GM12878 (cell line): ENCODE measurements around the gene SGTA. TPM values are rescaled to one million over a fixed set of nuclear protein-coding genes. Genes with fewer than 3 reads are reported as not detected.

Experiments used
- ATAC-seq: fragments of 200-7000 bp; cut with Tn5 transposase; 3 replicates; pipeline ENCODE4 v1.9.1; 2020; ENCODE audit warnings: mild to moderate bottlenecking, moderate library complexity
- BruUV-seq: library from RNA; stranded (reverse); fragments of 400-500 nt; replicated peaks from 2 replicates; lab custom pipeline; 2021; lab: Mats Ljungman, UMichigan
- CTCF ChIA-PET: fragments of 300-600 bp; sonication (Branson Sonifier 250); formaldehyde crosslinking; extraction: SDS; loops from one replicate; lab custom pipeline; 2021; ENCODE audit warnings: inconsistent platforms; lab: Yijun Ruan, JAX
- POLR2A ChIA-PET: fragments of 350-600 bp; formaldehyde crosslinking; extraction: SDS; loops from one replicate; lab custom pipeline; 2021; ENCODE audit warnings: inconsistent platforms; lab: Charles Lee
- RAD21 ChIA-PET: fragments of 300-600 bp; sonication (Branson Sonifier 250); formaldehyde crosslinking; loops from one replicate; lab custom pipeline; 2023; ENCODE audit warnings: antibody characterized with exemption; ENCODE audit not compliant: unreplicated experiment; lab: Charles Lee
- SMC1A ChIA-PET: fragments of 300-600 bp; sonication (Branson Sonifier 250); formaldehyde crosslinking; loops from one replicate; lab custom pipeline; 2023; ENCODE audit not compliant: unreplicated experiment, uncharacterized antibody; lab: Charles Lee
- DNase-seq: peaks from one replicate; pipeline ENCODE4 v3.0.0-alpha.2; 2011; ENCODE audit warnings: low read depth, low spot score
- FAIRE-seq: peaks from 3 replicates; lab custom pipeline; 2011; peaks lifted over from hg19 to GRCh38; lab: Jason Lieb, UNC
- H2AFZ ChIP-seq: 2 replicates; pipeline ENCODE4 v1.6.0; 2011; ENCODE audit warnings: low read depth, low read length, control low read depth; ENCODE audit not compliant: control insufficient read depth
- H3K27ac ChIP-seq: 2 replicates; pipeline ENCODE4 v1.5.1; 2011; ENCODE audit warnings: control low read depth; ENCODE audit not compliant: control insufficient read depth, insufficient read depth
- H3K27me3 ChIP-seq, 2 experiments: replicated peaks in 1 of 2; 2 replicates each; pipeline versions ENCODE4 v1.6.0 to v1.6.1; 2011; ENCODE audit warnings: low read length in 1 of 2; ENCODE audit not compliant: control insufficient read depth in 2 of 2, insufficient read depth in 2 of 2
- H3K36me3 ChIP-seq, 2 experiments: 2 replicates each; pipeline ENCODE4 v1.5.1; 2011; ENCODE audit warnings: low read length in 1 of 2; ENCODE audit not compliant: control insufficient read depth in 2 of 2, insufficient read depth in 2 of 2
- H3K4me1 ChIP-seq: 2 replicates; pipeline ENCODE4 v1.6.1; 2011; ENCODE audit warnings: mild to moderate bottlenecking, low read length, moderate library complexity, mixed read lengths; ENCODE audit not compliant: control insufficient read depth, insufficient read depth
- H3K4me2 ChIP-seq: 2 replicates; pipeline ENCODE4 v1.6.0; 2011; ENCODE audit warnings: control low read depth; ENCODE audit not compliant: control insufficient read depth, insufficient read depth
- H3K4me3 ChIP-seq: fragments of 200-600 bp; sonication (generic); 2 replicates; pipeline ENCODE4 v1.5.1; 2016
- H3K79me2 ChIP-seq: 2 replicates; pipeline ENCODE4 v1.6.0; 2011; ENCODE audit warnings: low read length; ENCODE audit not compliant: control insufficient read depth, insufficient read depth
- H3K9ac ChIP-seq: 2 replicates; pipeline ENCODE4 v1.8.0; 2011; ENCODE audit warnings: low read length, control low read depth, mixed read lengths; ENCODE audit not compliant: control insufficient read depth, insufficient read depth
- H3K9me3 ChIP-seq: replicated peaks from 3 replicates; pipeline ENCODE4 v1.5.1; 2011; ENCODE audit warnings: mild to moderate bottlenecking, low read length; ENCODE audit not compliant: control insufficient read depth, insufficient read depth
- H4K20me1 ChIP-seq: 2 replicates; pipeline ENCODE4 v1.6.0; 2011; ENCODE audit not compliant: control insufficient read depth, insufficient read depth
- BCL11A ChIP-seq: IDR thresholded peaks from 2 replicates; pipeline ENCODE4 v1.6.1; 2011; ENCODE audit warnings: low read depth, low read length
- CEBPB ChIP-seq, 2 experiments: fragments of 150-350 bp in 1 of 2; IDR thresholded peaks; 2 replicates each; pipeline ENCODE4 v1.6.1; 2012 to 2014; ENCODE audit warnings: low read depth in 2 of 2, low read length in 2 of 2, borderline replicate concordance in 1 of 2, inconsistent platforms in 1 of 2
- CHD4 ChIP-seq: fragments of 200-600 bp; sonication (generic); IDR thresholded peaks from 2 replicates; pipeline ENCODE4 v1.6.1; 2016; ENCODE audit warnings: mild to moderate bottlenecking
- FOXK2 ChIP-seq: fragments of 450-650 bp; IDR thresholded peaks from 2 replicates; pipeline ENCODE4 v1.6.1; 2017; ENCODE audit warnings: mild to moderate bottlenecking, moderate library complexity
- MTA3 ChIP-seq: IDR thresholded peaks from 2 replicates; pipeline ENCODE4 v1.6.1; 2012; ENCODE audit warnings: low read length, inconsistent platforms, borderline replicate concordance
- MYC ChIP-seq: IDR thresholded peaks from 2 replicates; pipeline ENCODE4 v1.6.1; 2011; ENCODE audit warnings: mild to moderate bottlenecking, low read length, moderate library complexity, inconsistent platforms; ENCODE audit not compliant: insufficient read depth, insufficient replicate concordance, insufficient read length, severe bottlenecking
- NRF1 ChIP-seq: conservative IDR thresholded peaks from 2 replicates; pipeline ENCODE4 v1.6.1; 2011; ENCODE audit warnings: mild to moderate bottlenecking, low read depth, low read length, improper control_type of control experiment
- POLR2AphosphoS5 ChIP-seq: IDR thresholded peaks from 2 replicates; pipeline ENCODE4 v1.6.1; 2011; ENCODE audit warnings: mild to moderate bottlenecking, low read length, inconsistent platforms
- RAD21 ChIP-seq: IDR thresholded peaks from 2 replicates; pipeline ENCODE4 v1.6.1; 2011; ENCODE audit warnings: mild to moderate bottlenecking, low read depth, low read length, moderate library complexity; ENCODE audit not compliant: insufficient read depth
- SP1 ChIP-seq: IDR thresholded peaks from one replicate; pipeline ENCODE4 v1.6.1; 2011; ENCODE audit warnings: low read depth, low read length
- TBL1XR1 ChIP-seq: IDR thresholded peaks from 2 replicates; pipeline ENCODE4 v1.6.1; 2012; ENCODE audit warnings: low read depth, low read length, improper control_type of control experiment
- WRNIP1 ChIP-seq: IDR thresholded peaks from 2 replicates; pipeline ENCODE4 v1.6.1; 2011; ENCODE audit warnings: low read depth, low read length, improper control_type of control experiment, borderline replicate concordance
- ZNF274 ChIP-seq: IDR thresholded peaks from one replicate; pipeline ENCODE4 v1.8.0; 2011; ENCODE audit not compliant: insufficient read length, insufficient read depth
- WGBS: methylation state at CpG from one replicate; pipeline ENCODE4 v1.1.6; 2016; ENCODE audit warnings: low lambda C conversion rate; ENCODE audit not compliant: insufficient replicate concordance, insufficient coverage; ENCODE audit errors: missing lambda C conversion rate; 5-methylcytosine and 5-hydroxymethylcytosine counted together
- in situ Hi-C: fragments of 300-500 bp; cut with MboI; formaldehyde crosslinking; loops from 9 replicates; pipeline ENCODE4 v1.14.3; 2018; ENCODE audit warnings: mixed read lengths
- intact Hi-C: fragments of 100-400 bp; cut with micrococcal nuclease; formaldehyde crosslinking; loops from one replicate; pipeline ENCODE4 v1.14.2; 2022; ENCODE audit not compliant: unreplicated experiment
- polyA plus RNA-seq, 11 experiments: library from polyadenylated mRNA; depleted of rRNA in 4 of 11; unstranded in 6 of 11; stranded (reverse) in 5 of 11; fragments of >200 nt; fragmentation: Nextera tagmentation in 4 of 11; fragmentation: Illumina TruSeq in 1 of 11; extraction: Ambion mirVana in 4 of 11; extraction: Trizol in 1 of 11; gene quantifications; 1 replicate in 1 of 11; 2 replicates in 10 of 11; pipeline versions ENCODE4 v1.2.1 to v1.2.3, GENCODE V29; 2011 to 2016; ENCODE audit warnings: inconsistent platforms in 2 of 11, missing spikeins in 2 of 11, low read depth in 1 of 11
- total RNA-seq, 4 experiments: library from RNA; depleted of rRNA in 3 of 4; stranded (reverse); fragments of >200 nt in 3 of 4; fragmentation: Illumina TruSeq in 1 of 4; extraction: Trizol in 1 of 4; gene quantifications; 2 replicates each; pipeline versions ENCODE4 v1.2.1 to v1.2.3, GENCODE V29; 2013 to 2021
- TF ChIP-seq, protein P1 (sequence below): fragments of 450-650 bp; formaldehyde crosslinking; IDR thresholded peaks from 2 replicates; pipeline ENCODE4 v1.4.0; 2022; ENCODE audit warnings: mild to moderate bottlenecking, moderate library complexity
- TF ChIP-seq, protein P2 (sequence below): IDR thresholded peaks from 2 replicates; pipeline ENCODE4 v1.6.1; 2011; ENCODE audit warnings: mild to moderate bottlenecking, low read depth, low read length, moderate library complexity; ENCODE audit not compliant: insufficient replicate concordance

The SGTA gene
- total and polyA plus RNA-seq, 10 of the 15 experiments (the other 5 are each of a cell fraction or from before 2014, with no cell fraction given) = 2.0 to 102 (median 48.2) TPM

DNA sequence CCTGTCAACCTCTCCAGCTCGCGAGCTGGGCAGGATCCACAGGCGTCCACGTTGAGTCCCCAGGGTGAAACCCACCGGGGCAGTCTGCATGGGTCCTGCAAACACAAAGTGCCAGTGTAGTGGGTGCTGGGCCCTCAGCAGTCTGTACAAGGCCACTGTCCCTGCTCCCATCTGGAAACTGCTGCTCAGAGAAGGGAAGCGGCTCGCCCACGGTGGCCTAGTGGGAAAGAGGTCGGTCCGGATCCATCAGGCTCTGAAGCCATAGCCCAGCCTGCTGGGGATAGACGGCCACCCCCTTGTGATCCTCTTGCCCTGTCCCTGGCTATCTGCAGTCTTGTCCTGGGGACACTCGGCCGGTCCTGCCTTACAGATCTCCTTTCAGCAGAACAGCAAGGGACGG, 59.3 kb downstream of the SGTA start:
- intact Hi-C loops = no loop called here
- in situ Hi-C loops = no loop called here
- ChIA-PET POLR2A (no interaction called here), SMC1A (no interaction called here), CTCF (interaction anchor here (0.9 to 2.8 kb wide), 2 partner anchors 12 to 75 kb away, joined by 3 to 5 read pairs; no protein-coding TSS in a partner anchor), RAD21 (no interaction called here)
- no TSS peak for BruUV-seq
- no peak overlapping the region for H3K4me3 ChIP-seq
- H3K9me3 ChIP-seq = no peaks in the 10 kb centered on the region
- H3K9ac ChIP-seq = no peak overlapping the region
- FAIRE-seq (no peak), ATAC-seq (no peak), DNase-seq (no peak)
- TF ChIP-seq WRNIP1 = no peak
- no peak for TF ChIP-seq MTA3
- no peak for TF ChIP-seq TBL1XR1
- TF ChIP-seq BCL11A = no peak
- TF ChIP-seq POLR2AphosphoS5 = no peak
- no peak for TF ChIP-seq ZNF274
- TF ChIP-seq SP1 = no peak
- TF ChIP-seq MYC = no peak
- no peak for TF ChIP-seq FOXK2
- no peak for TF ChIP-seq CHD4
- TF ChIP-seq, protein P1, sequence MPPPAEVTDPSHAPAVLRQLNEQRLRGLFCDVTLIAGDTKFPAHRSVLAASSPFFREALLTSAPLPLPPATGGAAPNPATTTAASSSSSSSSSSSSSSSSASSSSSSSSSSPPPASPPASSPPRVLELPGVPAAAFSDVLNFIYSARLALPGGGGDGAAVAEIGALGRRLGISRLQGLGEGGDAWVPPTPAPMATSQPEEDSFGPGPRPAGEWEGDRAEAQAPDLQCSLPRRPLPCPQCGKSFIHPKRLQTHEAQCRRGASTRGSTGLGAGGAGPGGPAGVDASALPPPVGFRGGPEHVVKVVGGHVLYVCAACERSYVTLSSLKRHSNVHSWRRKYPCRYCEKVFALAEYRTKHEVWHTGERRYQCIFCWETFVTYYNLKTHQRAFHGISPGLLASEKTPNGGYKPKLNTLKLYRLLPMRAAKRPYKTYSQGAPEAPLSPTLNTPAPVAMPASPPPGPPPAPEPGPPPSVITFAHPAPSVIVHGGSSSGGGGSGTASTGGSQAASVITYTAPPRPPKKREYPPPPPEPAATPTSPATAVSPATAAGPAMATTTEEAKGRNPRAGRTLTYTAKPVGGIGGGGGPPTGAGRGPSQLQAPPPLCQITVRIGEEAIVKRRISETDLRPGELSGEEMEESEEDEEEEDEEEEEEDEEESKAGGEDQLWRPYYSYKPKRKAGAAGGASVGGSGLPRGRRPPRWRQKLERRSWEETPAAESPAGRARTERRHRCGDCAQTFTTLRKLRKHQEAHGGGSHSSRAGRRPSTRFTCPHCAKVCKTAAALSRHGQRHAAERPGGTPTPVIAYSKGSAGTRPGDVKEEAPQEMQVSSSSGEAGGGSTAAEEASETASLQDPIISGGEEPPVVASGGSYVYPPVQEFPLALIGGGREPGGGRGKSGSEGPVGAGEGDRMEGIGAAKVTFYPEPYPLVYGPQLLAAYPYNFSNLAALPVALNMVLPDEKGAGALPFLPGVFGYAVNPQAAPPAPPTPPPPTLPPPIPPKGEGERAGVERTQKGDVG (CRISPR knock-in tag) = no peak
- TF ChIP-seq, protein P2, sequence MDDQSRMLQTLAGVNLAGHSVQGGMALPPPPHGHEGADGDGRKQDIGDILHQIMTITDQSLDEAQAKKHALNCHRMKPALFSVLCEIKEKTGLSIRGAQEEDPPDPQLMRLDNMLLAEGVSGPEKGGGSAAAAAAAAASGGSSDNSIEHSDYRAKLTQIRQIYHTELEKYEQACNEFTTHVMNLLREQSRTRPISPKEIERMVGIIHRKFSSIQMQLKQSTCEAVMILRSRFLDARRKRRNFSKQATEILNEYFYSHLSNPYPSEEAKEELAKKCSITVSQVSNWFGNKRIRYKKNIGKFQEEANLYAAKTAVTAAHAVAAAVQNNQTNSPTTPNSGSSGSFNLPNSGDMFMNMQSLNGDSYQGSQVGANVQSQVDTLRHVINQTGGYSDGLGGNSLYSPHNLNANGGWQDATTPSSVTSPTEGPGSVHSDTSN = no peak
- no peak for TF ChIP-seq RAD21
- TF ChIP-seq CEBPB (IDR thresholded peaks at IDR 0.05; ENCODE audit: borderline replicate concordance in 1 of 2, low read depth in 2 of 2, low read length in 2 of 2) = no peak
- TF ChIP-seq NRF1 = no peak
- no peak overlapping the region for H3K4me2 ChIP-seq
- H3K79me2 ChIP-seq = no peaks in the 10 kb centered on the region
- no peaks in the 10 kb centered on the region for H4K20me1 ChIP-seq
- H2AFZ ChIP-seq = no peak overlapping the region
- no peaks in the 10 kb centered on the region for H3K4me1 ChIP-seq
- no peaks in the 10 kb centered on the region for H3K36me3 ChIP-seq
- H3K27ac ChIP-seq = no peak overlapping the region
- WGBS = 73% methylated on average over 14 of the region's 14 CpGs
- peaks cover 3 to 4% of the 10 kb centered on the region in 2 experiments; a peak in 1 of 4 replicates for H3K27me3 ChIP-seq
